Liver (tissue), 3 donors: ENCODE data around the gene ACOXL.

ENCODE experiments used
- CTCF ChIP-seq: fragments of 150-350 bp; IDR thresholded peaks from 2 replicates; pipeline ENCODE4 v1.5.1; 2017; ENCODE audit warnings: improper control_type of control experiment, low read depth, low read length; ENCODE audit not compliant: missing input control
- EGR1 ChIP-seq, 2 donors: IDR thresholded peaks; 2 replicates each; pipeline ENCODE4 v1.6.1; 2016 to 2018; ENCODE audit warnings: antibody characterized with exemption in 2 of 2, low read depth in 2 of 2
- FOXA1 ChIP-seq: IDR thresholded peaks from 2 replicates; pipeline ENCODE4 v1.6.1; 2016; ENCODE audit warnings: antibody characterized with exemption
- GABPA ChIP-seq, 2 donors: IDR thresholded peaks in 1 of 2; conservative IDR thresholded peaks in 1 of 2; 2 replicates each; pipeline ENCODE4 v1.6.1; 2016; ENCODE audit warnings: antibody characterized with exemption in 2 of 2, mild to moderate bottlenecking in 1 of 2, moderate library complexity in 1 of 2
- HNF4A ChIP-seq, 2 donors: conservative IDR thresholded peaks; 2 replicates each; pipeline ENCODE4 v1.6.1; 2016; ENCODE audit warnings: antibody characterized with exemption in 2 of 2, mild to moderate bottlenecking in 2 of 2
- MAX ChIP-seq: IDR thresholded peaks from 2 replicates; pipeline ENCODE4 v1.6.1; 2016; ENCODE audit warnings: antibody characterized with exemption
- REST ChIP-seq: IDR thresholded peaks from 2 replicates; pipeline ENCODE4 v1.6.1; 2016; ENCODE audit warnings: antibody characterized with exemption, mild to moderate bottlenecking
- SP1 ChIP-seq: IDR thresholded peaks from 2 replicates; pipeline ENCODE4 v1.6.1; 2018; ENCODE audit warnings: antibody characterized with exemption, mild to moderate bottlenecking
- TAF1 ChIP-seq: conservative IDR thresholded peaks from 2 replicates; pipeline ENCODE4 v1.6.1; 2016; ENCODE audit warnings: antibody characterized with exemption, mild to moderate bottlenecking
- YY1 ChIP-seq: IDR thresholded peaks from 2 replicates; pipeline ENCODE4 v1.6.1; 2016; ENCODE audit warnings: antibody characterized with exemption, mild to moderate bottlenecking
- donor health status: healthy.
- donor health status: healthy.

GRCh38 chr2:111118481-111118980, 386.2 kb downstream of the ACOXL start:
- TF ChIP-seq REST = no peak
- no peak for TF ChIP-seq FOXA1
- TF ChIP-seq CTCF = no peak
- no peak for TF ChIP-seq TAF1
- no peak for TF ChIP-seq EGR1 (IDR thresholded peaks at IDR 0.05; ENCODE audit: low read depth in 2 of 2)
- no peak for TF ChIP-seq MAX
- TF ChIP-seq YY1 = no peak
- TF ChIP-seq GABPA (IDR thresholded peaks at IDR 0.05 in 1 of 2, conservative IDR thresholded peaks at IDR 0.05 in 1 of 2) = no peak
- TF ChIP-seq SP1 = no peak
- no peak for TF ChIP-seq HNF4A (conservative IDR thresholded peaks at IDR 0.05)
